Mucosa of rectum (tissue), 2 donors: ENCODE data around the gene PHF21A.
"Not testable (repeated sequence)": the region's sequence is repeated elsewhere in the genome, so short reads cannot be mapped to it uniquely, and the experiment has no call there.

Source experiments
- H3K27ac ChIP-seq, 2 donors: one replicate each; pipeline ENCODE4 v1.7.0; 2013; ENCODE audit warnings: inconsistent platforms in 2 of 2, low read depth in 2 of 2, low read length in 2 of 2
- H3K27me3 ChIP-seq, 2 donors: one replicate each; pipeline ENCODE4 v1.7.0; 2013; ENCODE audit warnings: low read length in 2 of 2; ENCODE audit not compliant: control insufficient read depth in 2 of 2, insufficient read depth in 2 of 2
- H3K36me3 ChIP-seq, 2 donors: one replicate each; pipeline ENCODE4 v1.7.0; 2013; ENCODE audit warnings: low read length in 2 of 2; ENCODE audit not compliant: control insufficient read depth in 2 of 2, insufficient read depth in 2 of 2
- H3K4me1 ChIP-seq, 2 donors: one replicate each; pipeline ENCODE4 v1.7.0; 2013; ENCODE audit warnings: low read length in 2 of 2, mild to moderate bottlenecking in 1 of 2; ENCODE audit not compliant: control insufficient read depth in 2 of 2, insufficient read depth in 2 of 2
- H3K4me3 ChIP-seq, 2 donors: one replicate each; pipeline ENCODE4 v1.7.0; 2013; ENCODE audit warnings: low read length in 2 of 2
- H3K9ac ChIP-seq, 2 donors: one replicate each; pipeline ENCODE4 v1.7.0; 2013; ENCODE audit warnings: low read length in 2 of 2, low read depth in 1 of 2, mild to moderate bottlenecking in 1 of 2
- H3K9me3 ChIP-seq, 2 donors: one replicate each; pipeline ENCODE4 v1.7.0; 2013; ENCODE audit warnings: low read length in 2 of 2; ENCODE audit not compliant: control insufficient read depth in 2 of 2
- donor health status: healthy.
- donor health status: Normal muscosa, but diverticular disease.

Gene PHF21A

GRCh38 chr11:45995342-45995734, 125.9 kb downstream of the PHF21A start:
- H3K9me3 ChIP-seq: no peaks in the 10 kb centered on the region

GRCh38 chr11:45994371-45995341, 126.6 kb downstream of the PHF21A start:
- Histone ChIP-seq H3K27ac (no peak overlapping the region), H3K36me3 (no peaks in the 10 kb centered on the region), H3K4me3 (no peak overlapping the region), H3K9ac (no peak overlapping the region), H3K4me1 (no peaks in the 10 kb centered on the region), H3K27me3 (no peaks in the 10 kb centered on the region), H3K9me3 (no peaks in the 10 kb centered on the region)

More at GRCh38 chr11:45995342-45995734, 125.9 kb downstream of the PHF21A start:
- no peak overlapping the region for H3K4me3 ChIP-seq
- no peaks in the 10 kb centered on the region for H3K27me3 ChIP-seq
- H3K36me3 ChIP-seq: no peaks in the 10 kb centered on the region
- H3K9ac ChIP-seq: no peak overlapping the region
- H3K4me1 ChIP-seq: no peaks in the 10 kb centered on the region
- no peak overlapping the region for H3K27ac ChIP-seq

GRCh38 chr11:45993531-45994001, 127.7 kb downstream of the PHF21A start:
- H3K27ac ChIP-seq: no peak overlapping the region
- no peaks in the 10 kb centered on the region for H3K27me3 ChIP-seq
- H3K9ac ChIP-seq: no peak overlapping the region
- H3K9me3 ChIP-seq: no peaks in the 10 kb centered on the region
- no peaks in the 10 kb centered on the region for H3K36me3 ChIP-seq
- H3K4me1 ChIP-seq: no peaks in the 10 kb centered on the region
- H3K4me3 ChIP-seq: no peak overlapping the region

- Histone ChIP-seq H3K27ac (no peak overlapping the region), H3K27me3 (no peaks in the 10 kb centered on the region), H3K9ac (no peak overlapping the region), H3K4me3 (no peak overlapping the region), H3K9me3 (no peaks in the 10 kb centered on the region), H3K4me1 (no peaks in the 10 kb centered on the region), H3K36me3 (no peaks in the 10 kb centered on the region)
These were observed 132.3 kb downstream of the PHF21A start for GRCh38 chr11:45988921-45989320.

DNA sequence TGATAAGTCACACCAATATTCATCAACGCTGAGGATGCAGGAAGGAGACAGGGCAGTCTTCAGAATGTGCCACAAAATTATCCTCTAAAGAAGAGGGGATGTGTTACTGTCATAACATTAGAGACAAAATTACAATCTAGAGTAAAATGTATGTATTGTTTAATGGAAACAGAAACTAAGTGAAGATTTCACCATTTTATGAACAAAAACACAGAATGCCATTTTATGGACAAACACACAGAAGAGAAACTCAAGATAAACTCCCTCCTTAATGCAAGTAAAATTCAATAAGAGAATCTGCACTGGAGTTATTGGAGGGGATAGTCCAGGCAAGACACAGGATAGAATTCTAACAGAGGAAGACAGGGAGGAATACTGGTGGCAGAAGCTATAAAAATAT, 136.0 kb downstream of the PHF21A start:
- Histone ChIP-seq H3K9me3 (no peaks in the 10 kb centered on the region), H3K27me3 (no peaks in the 10 kb centered on the region), H3K4me3 (no peak overlapping the region), H3K36me3 (no peaks in the 10 kb centered on the region), H3K4me1 (no peaks in the 10 kb centered on the region), H3K9ac (no peak overlapping the region), H3K27ac (no peak overlapping the region)

DNA sequence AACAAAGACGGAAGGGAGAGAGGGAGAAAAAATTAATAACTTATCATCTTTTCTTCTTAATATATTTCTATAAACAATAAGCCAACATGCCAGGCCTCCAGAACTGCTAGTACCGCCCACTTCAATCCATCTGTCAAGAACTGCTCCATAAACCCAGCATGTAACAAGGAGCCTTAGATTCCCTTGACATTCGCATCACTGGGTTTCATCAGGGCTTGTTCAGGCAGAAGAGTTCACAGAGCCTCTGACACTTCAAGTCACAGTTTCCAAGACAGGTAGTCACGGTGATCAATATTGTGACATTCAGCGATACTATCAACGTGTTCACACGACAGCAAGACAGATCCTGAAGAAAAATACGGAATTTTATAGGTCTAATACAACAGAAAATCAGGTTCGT, 137.1 kb downstream of the PHF21A start:
- no peak overlapping the region for H3K9ac ChIP-seq
- no peak overlapping the region for H3K27ac ChIP-seq
- no peaks in the 10 kb centered on the region for H3K27me3 ChIP-seq
- peaks cover 4 to 5% of the 10 kb centered on the region in 2 donors for H3K36me3 ChIP-seq
- no peak overlapping the region for H3K4me3 ChIP-seq
- no peaks in the 10 kb centered on the region for H3K9me3 ChIP-seq
- no peaks in the 10 kb centered on the region for H3K4me1 ChIP-seq

- H3K4me1 ChIP-seq: no peaks in the 10 kb centered on the region
These were observed 137.8 kb downstream of the PHF21A start for GRCh38 chr11:45983471-45983845.

DNA sequence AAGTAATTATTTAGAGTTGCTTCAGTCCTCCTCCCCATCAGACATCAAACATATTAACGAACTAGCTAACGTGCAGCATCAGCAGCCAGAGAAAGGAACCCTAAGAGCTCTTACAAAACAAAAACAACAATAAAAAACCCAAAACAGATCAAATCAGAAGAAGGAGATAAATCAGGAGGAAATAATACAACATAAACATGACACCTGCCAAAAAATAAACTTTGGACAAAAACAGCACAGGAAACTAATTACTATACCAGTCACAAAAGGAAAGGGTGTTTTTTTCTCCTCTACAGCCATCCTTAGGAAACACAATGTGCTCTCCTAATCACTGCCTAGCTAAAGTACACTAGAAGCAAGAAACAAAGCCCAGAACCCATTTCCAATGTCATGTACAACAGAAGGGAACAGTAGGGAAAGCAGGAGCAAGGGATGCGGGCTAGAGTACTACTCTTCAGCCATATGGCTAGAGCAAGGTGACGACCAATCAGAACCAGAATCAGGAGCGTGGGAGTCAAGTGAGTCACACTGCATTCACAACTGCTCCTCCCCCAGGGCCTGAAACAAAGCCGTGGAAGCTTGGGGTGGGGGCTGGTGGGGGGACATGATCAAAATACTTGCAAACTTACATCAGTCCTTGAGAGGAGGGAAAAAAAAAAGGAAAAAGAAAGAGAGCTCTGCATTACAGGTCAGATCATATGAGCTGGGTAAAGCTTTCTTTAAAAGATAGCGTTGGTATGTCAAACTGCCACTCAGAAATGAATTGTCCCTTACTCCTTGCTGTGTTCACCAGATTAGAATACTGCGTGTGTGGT, 138.4 kb downstream of the PHF21A start:
- H3K4me3 ChIP-seq: no peak overlapping the region
- peaks cover 9 to 12% of the 10 kb centered on the region in 2 donors for H3K36me3 ChIP-seq
- H3K27me3 ChIP-seq: no peaks in the 10 kb centered on the region
- no peak overlapping the region for H3K27ac ChIP-seq
- H3K9ac ChIP-seq: no peak overlapping the region
- H3K4me1 ChIP-seq: no peaks in the 10 kb centered on the region
- no peaks in the 10 kb centered on the region for H3K9me3 ChIP-seq

More at GRCh38 chr11:45983471-45983845, 137.8 kb downstream of the PHF21A start:
- Histone ChIP-seq H3K9ac (no peak overlapping the region), H3K9me3 (no peaks in the 10 kb centered on the region), H3K36me3 (peaks cover 6 to 9% of the 10 kb centered on the region in 2 donors), H3K27me3 (no peaks in the 10 kb centered on the region), H3K27ac (no peak overlapping the region), H3K4me3 (no peak overlapping the region)

- H3K27ac ChIP-seq, H3K27me3 ChIP-seq, H3K9me3 ChIP-seq, H3K4me3 ChIP-seq, H3K4me1 ChIP-seq, H3K9ac ChIP-seq: not testable (repeated sequence)
- peaks cover 9 to 12% of the 10 kb centered on the region in 2 donors for H3K36me3 ChIP-seq
These were observed 139.4 kb downstream of the PHF21A start for GRCh38 chr11:45981826-45982225.

DNA sequence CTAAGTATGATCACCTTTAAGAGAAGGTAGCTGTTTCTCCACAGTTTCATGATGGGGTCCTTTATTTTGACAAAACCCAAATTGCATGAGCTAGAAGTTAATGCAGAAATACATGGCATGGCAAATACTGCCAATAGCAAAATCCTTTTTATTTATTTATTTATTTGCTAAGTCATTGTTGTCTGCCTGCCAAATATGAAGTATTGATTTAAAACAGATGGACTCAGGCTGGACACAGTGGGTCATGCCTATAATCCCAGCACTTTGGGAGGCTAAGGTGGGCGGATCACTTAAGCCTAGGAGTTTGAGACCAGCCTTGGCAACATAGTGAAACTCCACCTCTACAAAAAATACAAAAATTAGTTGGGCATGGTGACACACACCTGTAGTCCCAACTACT, 146.4 kb downstream of the PHF21A start:
- Histone ChIP-seq H3K36me3 (peaks cover 20 to 26% of the 10 kb centered on the region in 2 donors), H3K9ac (no peak overlapping the region), H3K9me3 (no peaks in the 10 kb centered on the region), H3K4me1 (no peaks in the 10 kb centered on the region), H3K27me3 (no peaks in the 10 kb centered on the region), H3K4me3 (no peak overlapping the region), H3K27ac (no peak overlapping the region)
